ENCODE measurements around the gene IL12A.
A peak's percentile ranks its signal among the peaks of the same experiment; 100 is the strongest.

IL12A gene

GRCh38 chr3:159950156-159950898 lies 38.3 kb upstream of the IL12A start:
- TF ChIP-seq CTCF (IDR thresholded peaks at IDR 0.05; ENCODE audit: borderline replicate concordance, insufficient read depth, low read depth, low read length), result no peak
- H3K4me3 ChIP-seq (ENCODE audit: low read depth, low read length), result no peak overlapping the region

GRCh38 chr3:159951540-159951939 lies 37.1 kb upstream of the IL12A start:
- H3K4me3 ChIP-seq (ENCODE audit: low read depth, low read length), result no peak overlapping the region
- TF ChIP-seq CTCF (IDR thresholded peaks at IDR 0.05; ENCODE audit: borderline replicate concordance, insufficient read depth, low read depth, low read length), result no peak

- no peak for TF ChIP-seq CTCF (IDR thresholded peaks at IDR 0.05; ENCODE audit: borderline replicate concordance, insufficient read depth, low read depth, low read length)
- no peak overlapping the region for H3K4me3 ChIP-seq (ENCODE audit: low read depth, low read length)
These were observed 35.1 kb upstream of the IL12A start for GRCh38 chr3:159953325-159954085.

GRCh38 chr3:159960188-159961148 lies 28.2 kb upstream of the IL12A start:
- no peak overlapping the region for H3K4me3 ChIP-seq (ENCODE audit: low read depth, low read length)
- no peak for TF ChIP-seq CTCF (IDR thresholded peaks at IDR 0.05; ENCODE audit: borderline replicate concordance, insufficient read depth, low read depth, low read length)

- no peak for TF ChIP-seq CTCF (IDR thresholded peaks at IDR 0.05; ENCODE audit: borderline replicate concordance, insufficient read depth, low read depth, low read length)
- H3K4me3 ChIP-seq (ENCODE audit: low read depth, low read length), result peak overlapping the region; percentile 36
These were observed 24.3 kb upstream of the IL12A start for GRCh38 chr3:159964166-159964973.

GRCh38 chr3:159971311-159971710 lies 17.3 kb upstream of the IL12A start:
- TF ChIP-seq CTCF (IDR thresholded peaks at IDR 0.05; ENCODE audit: borderline replicate concordance, insufficient read depth, low read depth, low read length), result no peak

More at GRCh38 chr3:159971311-159971710, 17.3 kb upstream of the IL12A start:
- no peak overlapping the region for H3K4me3 ChIP-seq (ENCODE audit: low read depth, low read length)

All from GM12875 (cell line).